ENCODE data around the gene TDP1. TPM values are rescaled to one million over a fixed set of nuclear protein-coding genes. Genes with fewer than 3 reads are reported as not detected.

The TDP1 gene
- total RNA-seq, 6 donors from 2014 or later = 6.4 to 33.5 (median 13.5) TPM

- no peak overlapping the region for H3K4me3 ChIP-seq
- no peak overlapping the region for H3K27ac ChIP-seq
- no peaks in the 10 kb centered on the region for H3K4me1 ChIP-seq
- 88 to 91% methylated on average over 9 of the region's 9 CpGs for WGBS, 2 donors
- no peak for ATAC-seq (ENCODE audit: low FRiP score in 2 of 2)
- no peaks in the 10 kb centered on the region for H3K36me3 ChIP-seq
- H3K9me3 ChIP-seq = no peaks in the 10 kb centered on the region
- H3K27me3 ChIP-seq = no peaks in the 10 kb centered on the region
- no peak for DNase-seq
- TF ChIP-seq POLR2A (IDR thresholded peaks at IDR 0.05) (no peak), POLR2AphosphoS5 (IDR thresholded peaks at IDR 0.05) (no peak), EP300 (IDR thresholded peaks at IDR 0.05) (no peak)
- TF ChIP-seq, protein P1, sequence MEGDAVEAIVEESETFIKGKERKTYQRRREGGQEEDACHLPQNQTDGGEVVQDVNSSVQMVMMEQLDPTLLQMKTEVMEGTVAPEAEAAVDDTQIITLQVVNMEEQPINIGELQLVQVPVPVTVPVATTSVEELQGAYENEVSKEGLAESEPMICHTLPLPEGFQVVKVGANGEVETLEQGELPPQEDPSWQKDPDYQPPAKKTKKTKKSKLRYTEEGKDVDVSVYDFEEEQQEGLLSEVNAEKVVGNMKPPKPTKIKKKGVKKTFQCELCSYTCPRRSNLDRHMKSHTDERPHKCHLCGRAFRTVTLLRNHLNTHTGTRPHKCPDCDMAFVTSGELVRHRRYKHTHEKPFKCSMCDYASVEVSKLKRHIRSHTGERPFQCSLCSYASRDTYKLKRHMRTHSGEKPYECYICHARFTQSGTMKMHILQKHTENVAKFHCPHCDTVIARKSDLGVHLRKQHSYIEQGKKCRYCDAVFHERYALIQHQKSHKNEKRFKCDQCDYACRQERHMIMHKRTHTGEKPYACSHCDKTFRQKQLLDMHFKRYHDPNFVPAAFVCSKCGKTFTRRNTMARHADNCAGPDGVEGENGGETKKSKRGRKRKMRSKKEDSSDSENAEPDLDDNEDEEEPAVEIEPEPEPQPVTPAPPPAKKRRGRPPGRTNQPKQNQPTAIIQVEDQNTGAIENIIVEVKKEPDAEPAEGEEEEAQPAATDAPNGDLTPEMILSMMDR (IDR thresholded peaks at IDR 0.05) = no peak
These were observed 86.9 kb downstream of the TDP1 start for GRCh38 chr14:90042496-90043252.

- TF ChIP-seq, protein P1 (IDR thresholded peaks at IDR 0.05) = no peak
- no peak for TF ChIP-seq POLR2A (IDR thresholded peaks at IDR 0.05)
- TF ChIP-seq EP300 (IDR thresholded peaks at IDR 0.05) = no peak
- TF ChIP-seq POLR2AphosphoS5 (IDR thresholded peaks at IDR 0.05) = no peak
- DNase-seq (no peak), ATAC-seq (ENCODE audit: low FRiP score in 2 of 2) (peak in 1 of 2 donors; percentile 12)
- H3K4me1 ChIP-seq = no peaks in the 10 kb centered on the region
- WGBS, 2 donors = 45 to 67% methylated on average over 2 of the region's 2 CpGs
- no peak overlapping the region for H3K27ac ChIP-seq
- H3K4me3 ChIP-seq = no peak overlapping the region
- H3K9me3 ChIP-seq = no peaks in the 10 kb centered on the region
- H3K36me3 ChIP-seq = no peaks in the 10 kb centered on the region
- no peaks in the 10 kb centered on the region for H3K27me3 ChIP-seq
These were observed 89.9 kb downstream of the TDP1 start for GRCh38 chr14:90045616-90046015.

GRCh38 chr14:90049390-90049789, 93.7 kb downstream of the TDP1 start:
- no peak for TF ChIP-seq POLR2A (IDR thresholded peaks at IDR 0.05)
- TF ChIP-seq, protein P1 (IDR thresholded peaks at IDR 0.05) = no peak
- TF ChIP-seq EP300 (IDR thresholded peaks at IDR 0.05) = no peak
- TF ChIP-seq POLR2AphosphoS5 (IDR thresholded peaks at IDR 0.05) = no peak
- Histone ChIP-seq H3K9me3 (no peaks in the 10 kb centered on the region), H3K27ac (no peak overlapping the region), H3K27me3 (peaks cover 0 to 2% (median 0%) of the 10 kb centered on the region in 4 donors), H3K36me3 (no peaks in the 10 kb centered on the region), H3K4me1 (no peaks in the 10 kb centered on the region), H3K4me3 (no peak overlapping the region)
- no peak for DNase-seq
- no peak for ATAC-seq (ENCODE audit: low FRiP score in 2 of 2)
- 72 to 83% methylated on average over 3 of the region's 3 CpGs for whole genome bisulfite sequencing, 2 donors

- Histone ChIP-seq H3K4me1 (no peaks in the 10 kb centered on the region), H3K4me3 (no peak overlapping the region), H3K9me3 (no peaks in the 10 kb centered on the region), H3K36me3 (no peaks in the 10 kb centered on the region), H3K27me3 (peaks cover 0 to 2% (median 0%) of the 10 kb centered on the region in 4 donors), H3K27ac (no peak overlapping the region)
- DNase-seq (no peak), ATAC-seq (ENCODE audit: low FRiP score in 2 of 2) (no peak)
- no peak for TF ChIP-seq EP300 (IDR thresholded peaks at IDR 0.05)
- TF ChIP-seq POLR2A (IDR thresholded peaks at IDR 0.05) = no peak
- no peak for TF ChIP-seq POLR2AphosphoS5 (IDR thresholded peaks at IDR 0.05)
- TF ChIP-seq, protein P1 (IDR thresholded peaks at IDR 0.05) = no peak
- 95 to 96% methylated on average over 4 of the region's 4 CpGs for WGBS, 2 donors
These were observed 94.5 kb downstream of the TDP1 start for GRCh38 chr14:90050271-90050670.

DNA sequence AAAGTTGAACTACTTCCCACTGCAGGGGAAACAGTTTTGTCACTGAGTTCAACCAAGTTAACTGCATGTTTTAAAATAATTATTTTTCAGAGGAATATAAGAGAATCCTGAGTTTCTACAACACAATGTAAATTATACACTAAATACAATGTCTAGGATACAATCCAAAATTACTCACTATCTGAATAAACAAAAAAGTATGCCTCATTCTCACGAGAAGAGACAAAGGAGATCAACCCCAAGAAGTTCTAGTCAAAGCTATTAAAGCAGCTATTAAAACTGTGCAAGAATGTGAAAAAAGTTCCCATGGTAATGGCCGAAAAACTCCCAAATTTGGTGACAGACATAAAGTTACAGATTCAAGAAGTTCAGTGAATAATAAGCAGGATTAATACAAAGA, 97.3 kb downstream of the TDP1 start:
- Histone ChIP-seq H3K36me3 (no peaks in the 10 kb centered on the region), H3K4me3 (no peak overlapping the region), H3K27me3 (peaks cover 0 to 2% (median 0%) of the 10 kb centered on the region in 4 donors), H3K9me3 (no peaks in the 10 kb centered on the region), H3K27ac (no peak overlapping the region), H3K4me1 (no peaks in the 10 kb centered on the region)
- no peak for DNase-seq
- TF ChIP-seq EP300 (IDR thresholded peaks at IDR 0.05) = no peak
- no peak for TF ChIP-seq POLR2AphosphoS5 (IDR thresholded peaks at IDR 0.05)
- TF ChIP-seq POLR2A (IDR thresholded peaks at IDR 0.05) = no peak
- TF ChIP-seq, protein P1 (IDR thresholded peaks at IDR 0.05) = no peak
- ATAC-seq (ENCODE audit: low FRiP score in 2 of 2) = no peak
- 58 to 70% methylated on average over 2 of the region's 2 CpGs for WGBS, 2 donors
